Lower leg skin (tissue), 3 donors: ENCODE measurements around the gene CABCOCO1.

ENCODE experiments used
- CTCF ChIP-seq, 3 donors: fragments of 450-650 bp; IDR thresholded peaks; one replicate each; pipeline ENCODE4 v1.5.1; 2016; ENCODE audit warnings: antibody characterized with exemption in 3 of 3, mild to moderate bottlenecking in 3 of 3, moderate library complexity in 2 of 3
- POLR2A ChIP-seq, 2 donors: fragments of 450-650 bp; IDR thresholded peaks; one replicate each; pipeline ENCODE4 v1.6.1; 2016 to 2017; ENCODE audit warnings: antibody characterized with exemption in 2 of 2, mild to moderate bottlenecking in 1 of 2, moderate library complexity in 1 of 2

GRCh38 chr10:61698968-61699655 lies 36.4 kb downstream of the CABCOCO1 start:
- TF ChIP-seq CTCF (IDR thresholded peaks at IDR 0.05) (no peak), POLR2A (IDR thresholded peaks at IDR 0.05) (no peak)
